K562 (cell line): ENCODE data around the gene USP2. TPM values are rescaled to one million over a fixed set of nuclear protein-coding genes. Genes with fewer than 3 reads are reported as not detected.

ENCODE experiments used
- CBX1 ChIP-seq: sonication (generic); IDR thresholded peaks from 2 replicates; pipeline ENCODE4 v1.6.1; 2016; ENCODE audit warnings: antibody characterized with exemption, low read depth, mild to moderate bottlenecking
- CTBP1 ChIP-seq: fragments of 450-650 bp; IDR thresholded peaks from 2 replicates; pipeline ENCODE4 v1.6.1; 2016; ENCODE audit warnings: borderline replicate concordance
- GABPB1 ChIP-seq: sonication (generic); formaldehyde crosslinking; IDR thresholded peaks from 2 replicates; pipeline ENCODE4 v1.8.0; 2022; ENCODE audit warnings: mild to moderate bottlenecking, missing genetic modification reagents
- JUND ChIP-seq, 2 experiments: IDR thresholded peaks; 2 replicates in 1 of 2; 3 replicates in 1 of 2; pipeline ENCODE4 v1.6.1; 2011; ENCODE audit warnings: borderline replicate concordance in 2 of 2, low read depth in 2 of 2, low read length in 2 of 2, improper control_type of control experiment in 1 of 2, missing biosample characterization in 1 of 2, missing genetic modification characterization in 1 of 2, missing genetic modification reagents in 1 of 2
- MAFF ChIP-seq: IDR thresholded peaks from 2 replicates; pipeline ENCODE4 v1.6.1; 2012; ENCODE audit warnings: low read length, improper control_type of control experiment
- MAFK ChIP-seq: IDR thresholded peaks from 2 replicates; pipeline ENCODE4 v1.6.1; 2011; ENCODE audit warnings: low read length, improper control_type of control experiment
- OTX1 ChIP-seq: fragments of 450-650 bp; formaldehyde crosslinking; IDR thresholded peaks from 2 replicates; pipeline ENCODE4 v1.4.0; 2022; ENCODE audit warnings: mild to moderate bottlenecking
- PHB2 ChIP-seq: fragments of 450-650 bp; IDR thresholded peaks from 2 replicates; pipeline ENCODE4 v1.6.1; 2017; ENCODE audit warnings: low read depth
- XRCC4 ChIP-seq: IDR thresholded peaks from one replicate; pipeline ENCODE4 v1.6.1; 2011; ENCODE audit not compliant: insufficient read depth, insufficient read length; ENCODE audit errors: extremely low read depth
- ZNF57 ChIP-seq: fragments of 450-650 bp; formaldehyde crosslinking; IDR thresholded peaks from 2 replicates; pipeline ENCODE4 v1.4.0; 2020; ENCODE audit warnings: mild to moderate bottlenecking, moderate library complexity
- polyA plus RNA-seq, 8 experiments: library from polyadenylated mRNA; depleted of rRNA in 4 of 8; stranded (reverse) in 5 of 8; unstranded in 3 of 8; fragments of >200 nt; fragmentation: Nextera tagmentation in 2 of 8; fragmentation: Illumina TruSeq in 1 of 8; extraction: Ambion mirVana in 2 of 8; extraction: Trizol in 1 of 8; gene quantifications; 2 replicates each; pipeline versions ENCODE4 v1.2.1 to v1.2.3, GENCODE V29; 2011 to 2014; ENCODE audit warnings: inconsistent platforms in 1 of 8, missing spikeins in 1 of 8
- total RNA-seq, 7 experiments: library from RNA; depleted of rRNA in 6 of 7; stranded (reverse); fragments of >200 nt in 6 of 7; fragmentation: Illumina TruSeq in 2 of 7; extraction: Trizol in 2 of 7; gene quantifications; 2 replicates each; pipeline versions ENCODE4 v1.2.1 to v1.2.3, GENCODE V29; 2011 to 2021; ENCODE audit warnings: low replicate concordance in 1 of 7
- TF ChIP-seq, protein P1 (sequence below): fragments of 450-650 bp; IDR thresholded peaks from 2 replicates; pipeline ENCODE4 v1.6.1; 2016; ENCODE audit warnings: mild to moderate bottlenecking, moderate library complexity
- TF ChIP-seq, protein P2 (sequence below): fragments of 250-450 bp; sonication (Bioruptor Pico); IDR thresholded peaks from 2 replicates; pipeline ENCODE4 v1.9.0; 2021; ENCODE audit warnings: mild to moderate bottlenecking
- TF ChIP-seq, protein P3 (sequence below), 2 experiments: fragments of 250-450 bp in 1 of 2; fragments of 450-650 bp in 1 of 2; sonication (Bioruptor Pico) in 1 of 2; IDR thresholded peaks; 2 replicates each; pipeline versions ENCODE4 v1.6.1 to v1.8.0; 2016 to 2021; ENCODE audit warnings: mild to moderate bottlenecking in 2 of 2, moderate library complexity in 2 of 2, missing compliant biosample characterization in 1 of 2, missing genetic modification characterization in 1 of 2
- TF ChIP-seq, protein P4 (sequence below): sonication (generic); formaldehyde crosslinking; IDR thresholded peaks from 2 replicates; pipeline ENCODE4 v1.5.0; 2020; ENCODE audit warnings: missing genetic modification reagents

USP2 gene
- total and polyA plus RNA-seq, 9 of the 15 experiments (the other 6 are each of a cell fraction or from before 2014, with no cell fraction given) = 2.8 to 16.9 (median 3.9) TPM

DNA sequence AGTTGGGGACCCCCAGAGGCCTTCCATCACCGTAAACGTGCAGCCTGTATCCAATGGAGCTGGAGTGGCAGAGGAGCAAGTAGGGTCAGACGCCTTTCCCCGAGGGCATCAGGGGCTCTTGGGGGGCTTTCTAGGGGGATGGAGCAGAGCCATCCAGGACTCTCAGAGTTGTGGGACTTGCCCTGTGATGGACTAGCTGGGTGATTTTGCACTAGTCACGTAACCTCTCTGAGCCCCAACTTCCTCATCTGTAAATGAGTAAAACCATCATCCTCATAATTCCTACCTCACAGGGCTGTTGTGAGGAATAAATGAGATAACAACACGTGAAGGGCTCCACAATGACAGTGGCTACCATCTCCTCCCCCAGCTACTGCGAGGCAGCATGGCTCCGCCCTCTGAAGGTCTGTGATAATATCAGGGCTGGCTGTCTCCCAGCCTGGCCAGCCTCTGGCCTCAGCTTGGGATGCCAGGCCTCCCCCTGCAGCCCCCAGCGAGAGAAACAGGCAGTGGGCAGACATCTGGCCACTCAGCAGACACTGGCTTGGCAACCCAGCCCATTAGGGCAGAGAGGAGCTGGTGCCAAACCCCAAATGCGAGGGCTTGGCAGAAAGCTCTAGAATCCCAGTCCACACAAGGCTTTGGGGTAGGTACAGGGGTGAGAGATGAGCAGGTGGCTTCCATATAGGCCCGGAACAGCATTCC, 6.7 kb downstream of the USP2 start (continued):
- TF ChIP-seq, protein P1, sequence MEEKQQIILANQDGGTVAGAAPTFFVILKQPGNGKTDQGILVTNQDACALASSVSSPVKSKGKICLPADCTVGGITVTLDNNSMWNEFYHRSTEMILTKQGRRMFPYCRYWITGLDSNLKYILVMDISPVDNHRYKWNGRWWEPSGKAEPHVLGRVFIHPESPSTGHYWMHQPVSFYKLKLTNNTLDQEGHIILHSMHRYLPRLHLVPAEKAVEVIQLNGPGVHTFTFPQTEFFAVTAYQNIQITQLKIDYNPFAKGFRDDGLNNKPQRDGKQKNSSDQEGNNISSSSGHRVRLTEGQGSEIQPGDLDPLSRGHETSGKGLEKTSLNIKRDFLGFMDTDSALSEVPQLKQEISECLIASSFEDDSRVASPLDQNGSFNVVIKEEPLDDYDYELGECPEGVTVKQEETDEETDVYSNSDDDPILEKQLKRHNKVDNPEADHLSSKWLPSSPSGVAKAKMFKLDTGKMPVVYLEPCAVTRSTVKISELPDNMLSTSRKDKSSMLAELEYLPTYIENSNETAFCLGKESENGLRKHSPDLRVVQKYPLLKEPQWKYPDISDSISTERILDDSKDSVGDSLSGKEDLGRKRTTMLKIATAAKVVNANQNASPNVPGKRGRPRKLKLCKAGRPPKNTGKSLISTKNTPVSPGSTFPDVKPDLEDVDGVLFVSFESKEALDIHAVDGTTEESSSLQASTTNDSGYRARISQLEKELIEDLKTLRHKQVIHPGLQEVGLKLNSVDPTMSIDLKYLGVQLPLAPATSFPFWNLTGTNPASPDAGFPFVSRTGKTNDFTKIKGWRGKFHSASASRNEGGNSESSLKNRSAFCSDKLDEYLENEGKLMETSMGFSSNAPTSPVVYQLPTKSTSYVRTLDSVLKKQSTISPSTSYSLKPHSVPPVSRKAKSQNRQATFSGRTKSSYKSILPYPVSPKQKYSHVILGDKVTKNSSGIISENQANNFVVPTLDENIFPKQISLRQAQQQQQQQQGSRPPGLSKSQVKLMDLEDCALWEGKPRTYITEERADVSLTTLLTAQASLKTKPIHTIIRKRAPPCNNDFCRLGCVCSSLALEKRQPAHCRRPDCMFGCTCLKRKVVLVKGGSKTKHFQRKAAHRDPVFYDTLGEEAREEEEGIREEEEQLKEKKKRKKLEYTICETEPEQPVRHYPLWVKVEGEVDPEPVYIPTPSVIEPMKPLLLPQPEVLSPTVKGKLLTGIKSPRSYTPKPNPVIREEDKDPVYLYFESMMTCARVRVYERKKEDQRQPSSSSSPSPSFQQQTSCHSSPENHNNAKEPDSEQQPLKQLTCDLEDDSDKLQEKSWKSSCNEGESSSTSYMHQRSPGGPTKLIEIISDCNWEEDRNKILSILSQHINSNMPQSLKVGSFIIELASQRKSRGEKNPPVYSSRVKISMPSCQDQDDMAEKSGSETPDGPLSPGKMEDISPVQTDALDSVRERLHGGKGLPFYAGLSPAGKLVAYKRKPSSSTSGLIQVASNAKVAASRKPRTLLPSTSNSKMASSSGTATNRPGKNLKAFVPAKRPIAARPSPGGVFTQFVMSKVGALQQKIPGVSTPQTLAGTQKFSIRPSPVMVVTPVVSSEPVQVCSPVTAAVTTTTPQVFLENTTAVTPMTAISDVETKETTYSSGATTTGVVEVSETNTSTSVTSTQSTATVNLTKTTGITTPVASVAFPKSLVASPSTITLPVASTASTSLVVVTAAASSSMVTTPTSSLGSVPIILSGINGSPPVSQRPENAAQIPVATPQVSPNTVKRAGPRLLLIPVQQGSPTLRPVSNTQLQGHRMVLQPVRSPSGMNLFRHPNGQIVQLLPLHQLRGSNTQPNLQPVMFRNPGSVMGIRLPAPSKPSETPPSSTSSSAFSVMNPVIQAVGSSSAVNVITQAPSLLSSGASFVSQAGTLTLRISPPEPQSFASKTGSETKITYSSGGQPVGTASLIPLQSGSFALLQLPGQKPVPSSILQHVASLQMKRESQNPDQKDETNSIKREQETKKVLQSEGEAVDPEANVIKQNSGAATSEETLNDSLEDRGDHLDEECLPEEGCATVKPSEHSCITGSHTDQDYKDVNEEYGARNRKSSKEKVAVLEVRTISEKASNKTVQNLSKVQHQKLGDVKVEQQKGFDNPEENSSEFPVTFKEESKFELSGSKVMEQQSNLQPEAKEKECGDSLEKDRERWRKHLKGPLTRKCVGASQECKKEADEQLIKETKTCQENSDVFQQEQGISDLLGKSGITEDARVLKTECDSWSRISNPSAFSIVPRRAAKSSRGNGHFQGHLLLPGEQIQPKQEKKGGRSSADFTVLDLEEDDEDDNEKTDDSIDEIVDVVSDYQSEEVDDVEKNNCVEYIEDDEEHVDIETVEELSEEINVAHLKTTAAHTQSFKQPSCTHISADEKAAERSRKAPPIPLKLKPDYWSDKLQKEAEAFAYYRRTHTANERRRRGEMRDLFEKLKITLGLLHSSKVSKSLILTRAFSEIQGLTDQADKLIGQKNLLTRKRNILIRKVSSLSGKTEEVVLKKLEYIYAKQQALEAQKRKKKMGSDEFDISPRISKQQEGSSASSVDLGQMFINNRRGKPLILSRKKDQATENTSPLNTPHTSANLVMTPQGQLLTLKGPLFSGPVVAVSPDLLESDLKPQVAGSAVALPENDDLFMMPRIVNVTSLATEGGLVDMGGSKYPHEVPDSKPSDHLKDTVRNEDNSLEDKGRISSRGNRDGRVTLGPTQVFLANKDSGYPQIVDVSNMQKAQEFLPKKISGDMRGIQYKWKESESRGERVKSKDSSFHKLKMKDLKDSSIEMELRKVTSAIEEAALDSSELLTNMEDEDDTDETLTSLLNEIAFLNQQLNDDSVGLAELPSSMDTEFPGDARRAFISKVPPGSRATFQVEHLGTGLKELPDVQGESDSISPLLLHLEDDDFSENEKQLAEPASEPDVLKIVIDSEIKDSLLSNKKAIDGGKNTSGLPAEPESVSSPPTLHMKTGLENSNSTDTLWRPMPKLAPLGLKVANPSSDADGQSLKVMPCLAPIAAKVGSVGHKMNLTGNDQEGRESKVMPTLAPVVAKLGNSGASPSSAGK = no peak
- 0 out of 2 replicates have a peak, but pooled peaks have one; percentile 19 for TF ChIP-seq CBX1
- no peak for TF ChIP-seq ZNF57 (CRISPR knock-in tag)
- no peak for TF ChIP-seq OTX1 (CRISPR knock-in tag)
- peak; percentile 84 for TF ChIP-seq CTBP1
- TF ChIP-seq, protein P2, sequence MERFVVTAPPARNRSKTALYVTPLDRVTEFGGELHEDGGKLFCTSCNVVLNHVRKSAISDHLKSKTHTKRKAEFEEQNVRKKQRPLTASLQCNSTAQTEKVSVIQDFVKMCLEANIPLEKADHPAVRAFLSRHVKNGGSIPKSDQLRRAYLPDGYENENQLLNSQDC (CRISPR knock-in tag) = no peak
- peak; percentile 12; the same call in 1 of the 2 replicates for TF ChIP-seq MAFK
- 0 out of 2 replicates have a peak, but pooled peaks have one; percentile 43 for TF ChIP-seq JUND (IDR thresholded peaks at IDR 0.05; ENCODE audit: borderline replicate concordance, low read depth, low read length)
- TF ChIP-seq JUND (tag; IDR thresholded peaks at IDR 0.05; ENCODE audit: borderline replicate concordance, low read depth, low read length) = no peak; the same call in 1 of the 3 replicates
- TF ChIP-seq MAFF = no peak
- TF ChIP-seq, protein P3, sequence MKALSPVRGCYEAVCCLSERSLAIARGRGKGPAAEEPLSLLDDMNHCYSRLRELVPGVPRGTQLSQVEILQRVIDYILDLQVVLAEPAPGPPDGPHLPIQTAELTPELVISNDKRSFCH (CRISPR knock-in tag; IDR thresholded peaks at IDR 0.05) = no peak
- TF ChIP-seq, protein P3 (tag; IDR thresholded peaks at IDR 0.05) = no peak
- TF ChIP-seq XRCC4 = no peak
- TF ChIP-seq GABPB1 = no peak
- TF ChIP-seq PHB2 = no peak
- TF ChIP-seq, protein P4, sequence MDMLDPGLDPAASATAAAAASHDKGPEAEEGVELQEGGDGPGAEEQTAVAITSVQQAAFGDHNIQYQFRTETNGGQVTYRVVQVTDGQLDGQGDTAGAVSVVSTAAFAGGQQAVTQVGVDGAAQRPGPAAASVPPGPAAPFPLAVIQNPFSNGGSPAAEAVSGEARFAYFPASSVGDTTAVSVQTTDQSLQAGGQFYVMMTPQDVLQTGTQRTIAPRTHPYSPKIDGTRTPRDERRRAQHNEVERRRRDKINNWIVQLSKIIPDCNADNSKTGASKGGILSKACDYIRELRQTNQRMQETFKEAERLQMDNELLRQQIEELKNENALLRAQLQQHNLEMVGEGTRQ (CRISPR knock-in tag) = peak; percentile 32; the same call in 1 of the 2 replicates
